ENCODE measurements around the gene GALE.
"Not testable (repeated sequence)": the region's sequence is repeated elsewhere in the genome, so short reads cannot be mapped to it uniquely, and the experiment has no call there.

Gene GALE

DNA sequence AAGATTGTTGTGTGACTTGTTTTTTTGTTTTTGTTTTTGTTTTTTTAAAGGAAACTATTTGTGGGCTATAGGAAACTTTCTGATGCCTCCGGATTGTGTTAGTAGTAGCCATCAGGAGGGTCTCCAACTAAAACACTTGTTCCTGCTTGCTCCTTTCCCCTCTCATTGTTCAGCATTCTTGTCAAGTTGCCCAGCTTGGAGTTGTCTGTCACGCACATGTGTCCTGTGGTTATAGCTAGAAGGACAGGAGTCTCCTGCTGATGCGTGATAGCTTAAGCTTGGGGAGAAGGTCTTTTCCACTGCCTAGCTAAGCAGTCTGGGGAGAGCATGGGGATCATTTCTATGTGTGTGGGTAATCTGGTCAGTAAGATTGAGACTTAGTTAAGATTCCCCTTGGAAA, 12.9 kb downstream of the GALE start:
- H3K4me2 ChIP-seq (ENCODE audit: low read length): no peak overlapping the region
- H2AFZ ChIP-seq (ENCODE audit: low read length): no peak overlapping the region
- H3K9me3 ChIP-seq (ENCODE audit: low read length): no peaks in the 10 kb centered on the region
- peaks cover 44% of the 10 kb centered on the region for H3K36me3 ChIP-seq (ENCODE audit: insufficient read depth, low read length)
- H3K27me3 ChIP-seq (ENCODE audit: insufficient read depth, low read length): no peaks in the 10 kb centered on the region
- no peak overlapping the region for H3K27ac ChIP-seq (ENCODE audit: low read depth, low read length, poor library complexity, severe bottlenecking)
- H3K79me2 ChIP-seq (ENCODE audit: insufficient read depth, low read length): peaks cover 6% of the 10 kb centered on the region; the same call in 1 of the 2 replicates
- peaks cover 20% of the 10 kb centered on the region for H3K4me1 ChIP-seq (ENCODE audit: insufficient read depth, low read length, severe bottlenecking)
- no peak for TF ChIP-seq EZH2 (IDR thresholded peaks at IDR 0.05; ENCODE audit: borderline replicate concordance, low read length)
- TF ChIP-seq, protein P1, sequence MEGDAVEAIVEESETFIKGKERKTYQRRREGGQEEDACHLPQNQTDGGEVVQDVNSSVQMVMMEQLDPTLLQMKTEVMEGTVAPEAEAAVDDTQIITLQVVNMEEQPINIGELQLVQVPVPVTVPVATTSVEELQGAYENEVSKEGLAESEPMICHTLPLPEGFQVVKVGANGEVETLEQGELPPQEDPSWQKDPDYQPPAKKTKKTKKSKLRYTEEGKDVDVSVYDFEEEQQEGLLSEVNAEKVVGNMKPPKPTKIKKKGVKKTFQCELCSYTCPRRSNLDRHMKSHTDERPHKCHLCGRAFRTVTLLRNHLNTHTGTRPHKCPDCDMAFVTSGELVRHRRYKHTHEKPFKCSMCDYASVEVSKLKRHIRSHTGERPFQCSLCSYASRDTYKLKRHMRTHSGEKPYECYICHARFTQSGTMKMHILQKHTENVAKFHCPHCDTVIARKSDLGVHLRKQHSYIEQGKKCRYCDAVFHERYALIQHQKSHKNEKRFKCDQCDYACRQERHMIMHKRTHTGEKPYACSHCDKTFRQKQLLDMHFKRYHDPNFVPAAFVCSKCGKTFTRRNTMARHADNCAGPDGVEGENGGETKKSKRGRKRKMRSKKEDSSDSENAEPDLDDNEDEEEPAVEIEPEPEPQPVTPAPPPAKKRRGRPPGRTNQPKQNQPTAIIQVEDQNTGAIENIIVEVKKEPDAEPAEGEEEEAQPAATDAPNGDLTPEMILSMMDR (IDR thresholded peaks at IDR 0.05; ENCODE audit: low read length): no peak
- H3K9me2 ChIP-seq (ENCODE audit: low read depth, low read length): no peaks in the 10 kb centered on the region
- no peak overlapping the region for H3K9ac ChIP-seq (ENCODE audit: low read length)
- H3F3A ChIP-seq (ENCODE audit: insufficient read depth, low read length): no peaks in the 10 kb centered on the region
- H3K4me3 ChIP-seq (ENCODE audit: low read depth, low read length, poor library complexity, severe bottlenecking): no peak overlapping the region
- no peaks in the 10 kb centered on the region for H4K20me1 ChIP-seq (ENCODE audit: insufficient read depth, low read length)

GRCh38 chr1:23784846-23785245, 15.7 kb downstream of the GALE start:
- H3K4me3 ChIP-seq (ENCODE audit: low read depth, low read length, poor library complexity, severe bottlenecking): no peak overlapping the region
- TF ChIP-seq, protein P1 (IDR thresholded peaks at IDR 0.05; ENCODE audit: low read length): no peak
- no peak for TF ChIP-seq EZH2 (IDR thresholded peaks at IDR 0.05; ENCODE audit: borderline replicate concordance, low read length)
- H2AFZ ChIP-seq (ENCODE audit: low read length): no peak overlapping the region
- no peak overlapping the region for H3K4me2 ChIP-seq (ENCODE audit: low read length)
- H3K27me3 ChIP-seq (ENCODE audit: insufficient read depth, low read length): no peaks in the 10 kb centered on the region
- no peaks in the 10 kb centered on the region for H3F3A ChIP-seq (ENCODE audit: insufficient read depth, low read length)
- peaks cover 60% of the 10 kb centered on the region for H3K36me3 ChIP-seq (ENCODE audit: insufficient read depth, low read length)
- peaks cover 4% of the 10 kb centered on the region for H3K4me1 ChIP-seq (ENCODE audit: insufficient read depth, low read length, severe bottlenecking)
- no peaks in the 10 kb centered on the region for H3K9me2 ChIP-seq (ENCODE audit: low read depth, low read length)
- peaks cover 10% of the 10 kb centered on the region for H3K79me2 ChIP-seq (ENCODE audit: insufficient read depth, low read length)
- H3K27ac ChIP-seq (ENCODE audit: low read depth, low read length, poor library complexity, severe bottlenecking): no peak overlapping the region
- no peak overlapping the region for H3K9ac ChIP-seq (ENCODE audit: low read length)
- no peaks in the 10 kb centered on the region for H3K9me3 ChIP-seq (ENCODE audit: low read length)
- no peaks in the 10 kb centered on the region for H4K20me1 ChIP-seq (ENCODE audit: insufficient read depth, low read length)

DNA sequence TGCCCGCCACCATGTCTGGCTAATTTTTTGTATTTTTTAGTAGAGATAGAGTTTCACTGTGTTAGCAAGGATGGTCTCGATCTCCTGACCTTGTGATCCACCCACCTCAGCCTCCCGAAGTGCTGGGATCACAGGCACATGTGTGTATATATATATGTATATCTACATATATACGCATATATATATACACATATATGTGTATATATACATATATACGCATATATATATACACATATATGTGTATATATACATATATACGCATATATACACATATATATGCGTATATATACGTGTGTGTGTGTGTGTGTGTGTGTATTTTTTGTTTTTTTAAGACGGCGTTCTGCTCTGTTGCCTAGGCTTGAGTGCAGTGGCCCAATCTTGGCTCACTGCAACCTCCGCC, 17.4 kb downstream of the GALE start:
- H2AFZ ChIP-seq (ENCODE audit: low read length); H3K9me2 ChIP-seq (ENCODE audit: low read depth, low read length); H3K4me2 ChIP-seq (ENCODE audit: low read length); H4K20me1 ChIP-seq (ENCODE audit: insufficient read depth, low read length); H3K27ac ChIP-seq (ENCODE audit: low read depth, low read length, poor library complexity, severe bottlenecking); H3K4me3 ChIP-seq (ENCODE audit: low read depth, low read length, poor library complexity, severe bottlenecking); H3F3A ChIP-seq (ENCODE audit: insufficient read depth, low read length); H3K27me3 ChIP-seq (ENCODE audit: insufficient read depth, low read length); H3K9me3 ChIP-seq (ENCODE audit: low read length); H3K9ac ChIP-seq (ENCODE audit: low read length): not testable (repeated sequence)
- H3K4me1 ChIP-seq (ENCODE audit: insufficient read depth, low read length, severe bottlenecking): peaks cover 15% of the 10 kb centered on the region
- peaks cover 24% of the 10 kb centered on the region for H3K79me2 ChIP-seq (ENCODE audit: insufficient read depth, low read length)
- peaks cover 63% of the 10 kb centered on the region for H3K36me3 ChIP-seq (ENCODE audit: insufficient read depth, low read length)

DNA sequence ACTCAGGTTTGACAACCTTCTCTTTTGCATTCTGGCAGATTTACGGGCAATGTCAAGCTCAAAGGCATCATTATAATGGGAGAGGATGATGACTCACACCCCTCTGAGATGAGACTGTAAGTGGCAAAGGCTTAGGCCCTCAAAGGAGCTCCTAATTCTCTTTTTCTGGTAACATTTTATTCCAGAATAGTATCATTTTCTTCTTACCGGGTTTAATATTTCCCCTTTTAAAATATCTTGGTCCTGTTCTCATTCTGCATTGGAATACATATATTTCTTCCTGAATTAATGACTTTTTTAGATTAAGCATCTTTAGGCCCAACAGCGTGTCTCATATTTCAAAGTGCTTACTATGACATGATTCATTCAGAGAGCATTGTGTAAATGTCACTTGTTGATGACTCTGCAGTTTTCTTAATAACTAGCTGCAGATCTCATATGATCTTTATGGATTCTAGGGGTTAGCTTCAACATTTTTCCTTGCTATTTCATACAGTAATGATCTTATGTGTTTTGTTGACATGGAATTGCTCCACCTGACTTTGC, 20.7 kb downstream of the GALE start:
- TF ChIP-seq EZH2 (IDR thresholded peaks at IDR 0.05; ENCODE audit: borderline replicate concordance, low read length): no peak
- TF ChIP-seq, protein P1 (IDR thresholded peaks at IDR 0.05; ENCODE audit: low read length): no peak
- Histone ChIP-seq H3K4me3 (ENCODE audit: low read depth, low read length, poor library complexity, severe bottlenecking) (peak overlapping the region; percentile 100), H3K27me3 (ENCODE audit: insufficient read depth, low read length) (no peaks in the 10 kb centered on the region), H3K4me1 (ENCODE audit: insufficient read depth, low read length, severe bottlenecking) (peaks cover 34% of the 10 kb centered on the region), H3K79me2 (ENCODE audit: insufficient read depth, low read length) (peaks cover 28% of the 10 kb centered on the region), H3K9me3 (ENCODE audit: low read length) (no peaks in the 10 kb centered on the region), H3K9me2 (ENCODE audit: low read depth, low read length) (no peaks in the 10 kb centered on the region), H3F3A (ENCODE audit: insufficient read depth, low read length) (no peaks in the 10 kb centered on the region), H3K36me3 (ENCODE audit: insufficient read depth, low read length) (peaks cover 33% of the 10 kb centered on the region), H3K9ac (ENCODE audit: low read length) (peak overlapping the region; percentile 57), H3K27ac (ENCODE audit: low read depth, low read length, poor library complexity, severe bottlenecking) (no peak overlapping the region), H2AFZ (ENCODE audit: low read length) (no peak overlapping the region), H3K4me2 (ENCODE audit: low read length) (peak overlapping the region; percentile 78), H4K20me1 (ENCODE audit: insufficient read depth, low read length) (no peaks in the 10 kb centered on the region)

Data from OCI-LY1 (cell line).